HG03439 (cell line): ENCODE measurements around the gene ARL5C.
"Not testable (repeated sequence)": the region's sequence is repeated elsewhere in the genome, so short reads cannot be mapped to it uniquely, and the experiment has no call there.

Experiments
- ATAC-seq: cut with Tn5 transposase; IDR thresholded peaks from one replicate; pipeline ENCODE4 v1.9.1; 2021; ENCODE audit warnings: mild to moderate bottlenecking, moderate library complexity; ENCODE audit not compliant: unreplicated experiment

ARL5C gene

DNA sequence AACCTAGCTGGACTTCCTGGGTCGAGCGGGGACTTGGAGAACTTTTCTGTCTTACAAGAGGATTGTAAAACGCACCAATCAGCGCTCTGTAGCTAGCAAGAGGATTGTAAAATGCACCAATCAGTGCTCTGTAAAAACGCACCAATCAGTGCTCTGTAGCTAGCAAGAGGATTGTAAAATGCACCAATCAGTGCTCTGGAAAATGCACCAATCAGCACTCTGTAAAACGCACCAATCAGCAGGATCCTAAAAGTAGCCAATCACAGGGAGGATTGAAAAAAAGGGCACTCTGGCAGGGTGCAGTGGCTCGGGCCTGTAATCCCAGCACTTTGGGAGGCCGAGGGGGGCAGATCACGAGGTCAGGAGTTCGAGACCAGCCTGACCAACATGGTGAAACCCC, 2.5 kb upstream of the ARL5C start:
- ATAC-seq: not testable (repeated sequence)

GRCh38 chr17:39167476-39167875, 1.5 kb upstream of the ARL5C start:
- no peak for ATAC-seq

DNA sequence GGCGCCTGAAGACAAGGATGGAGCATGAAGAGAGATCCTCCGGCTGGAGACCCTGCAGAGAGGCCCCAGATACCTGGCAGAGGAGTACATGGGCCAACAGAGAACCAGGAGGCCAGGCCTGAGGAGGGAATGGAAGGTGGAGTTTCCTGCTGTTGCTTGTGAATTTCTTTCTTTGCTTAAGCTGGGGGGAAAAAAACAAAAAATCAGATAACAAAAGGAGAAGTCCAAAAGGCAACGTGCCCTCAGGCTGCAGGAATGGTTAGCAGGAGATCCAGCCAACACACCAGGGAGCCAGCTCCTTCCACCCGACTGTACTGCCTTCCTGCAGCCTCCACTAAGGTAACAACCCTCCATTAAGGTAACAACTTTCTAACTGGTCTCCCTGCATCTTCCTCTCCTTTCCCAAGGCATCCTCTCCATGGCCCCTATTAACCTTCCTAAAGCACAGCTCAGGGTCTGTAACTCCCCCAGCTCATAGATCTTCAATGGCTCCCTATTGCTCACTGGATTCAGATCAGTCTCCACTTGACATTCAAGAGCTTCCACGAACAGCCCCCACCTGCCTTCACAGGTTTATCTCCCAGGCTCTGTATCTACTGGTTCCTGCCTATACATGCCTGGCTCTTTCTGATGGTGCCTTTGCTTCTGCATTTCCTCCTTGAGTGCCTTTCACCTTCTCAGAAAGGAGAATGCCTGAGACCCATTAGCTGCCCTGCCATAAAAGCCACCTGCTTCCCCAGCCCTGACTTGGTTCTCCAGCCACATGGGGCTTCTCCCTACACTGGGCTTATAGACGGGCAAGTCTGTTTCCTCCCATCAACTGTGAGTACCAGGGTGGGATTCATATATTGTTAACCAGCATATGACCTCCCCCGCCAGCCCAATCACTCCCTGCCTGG, 725 bp upstream of the ARL5C start:
- no peak for ATAC-seq

DNA sequence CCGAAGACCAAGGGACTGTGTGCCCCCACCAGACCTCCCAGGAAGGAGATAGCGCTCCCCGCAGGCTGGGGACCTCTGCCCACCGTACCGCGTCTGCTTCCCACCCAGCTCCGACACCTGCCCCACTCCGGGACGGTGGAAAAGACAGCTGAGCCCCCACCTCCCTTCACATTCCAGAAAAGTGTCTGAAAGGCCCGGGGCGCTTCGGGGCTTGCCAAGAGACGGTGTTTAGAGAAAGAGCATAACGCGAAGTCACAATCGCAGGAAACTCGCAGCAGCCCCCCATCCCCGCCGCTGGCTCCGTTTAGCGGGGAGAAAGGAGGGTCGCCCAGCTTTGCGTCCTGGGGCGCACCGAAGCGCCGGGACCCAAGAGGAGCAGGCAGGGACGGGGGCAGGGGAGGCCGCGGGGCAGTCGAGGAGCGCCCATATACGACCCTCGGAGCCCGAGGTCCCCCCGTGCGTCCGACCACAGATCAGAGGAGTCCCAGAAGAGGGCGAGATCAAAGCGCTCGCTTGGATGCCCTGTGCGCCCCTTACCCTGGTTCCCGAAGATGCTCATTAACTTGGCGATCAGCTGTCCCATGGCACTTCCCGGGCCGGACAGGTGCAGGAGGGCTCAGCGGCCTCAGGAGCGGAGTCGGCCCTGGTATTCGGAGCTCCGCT, 652 bp downstream of the ARL5C start:
- ATAC-seq: no peak

GRCh38 chr17:39164675-39165143, 1.3 kb downstream of the ARL5C start:
- no peak for ATAC-seq

DNA sequence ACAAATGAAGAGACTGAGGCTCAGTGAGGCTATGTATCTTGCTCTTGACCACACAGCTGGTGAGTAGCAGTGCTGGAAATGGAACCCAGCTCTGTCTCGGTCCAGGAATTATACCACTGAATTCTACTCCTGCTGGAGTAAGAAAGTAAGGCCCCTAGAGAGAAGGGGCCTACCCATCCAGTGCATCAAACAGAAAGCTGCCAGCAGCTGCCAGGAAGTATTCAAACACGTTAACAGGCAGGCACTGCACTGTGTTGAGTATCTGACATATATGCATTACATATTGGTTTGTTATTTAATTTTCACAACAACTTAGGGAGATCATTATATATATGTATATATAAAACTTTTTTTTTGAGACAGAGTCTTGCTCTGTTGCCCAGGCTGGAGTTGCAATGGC, 4.0 kb downstream of the ARL5C start:
- ATAC-seq: no peak

DNA sequence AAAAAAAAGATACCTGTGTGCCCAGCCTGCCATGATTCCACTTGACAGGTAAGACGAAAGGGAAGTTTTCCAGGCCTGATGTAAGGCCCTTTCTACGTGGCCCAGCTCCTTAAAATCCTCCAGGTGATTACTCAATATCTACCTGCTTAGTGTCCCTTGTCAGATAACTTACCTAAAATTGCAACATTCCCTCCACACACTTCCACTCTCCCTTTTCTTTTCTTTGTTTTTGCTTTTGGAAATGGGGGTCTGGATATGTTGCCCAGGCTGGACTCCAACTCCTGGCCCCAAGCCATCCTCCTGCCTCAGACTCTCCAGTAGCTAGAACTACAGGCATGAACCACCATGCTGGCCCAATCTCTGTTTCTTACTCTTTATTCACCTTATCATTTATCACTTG, 7.3 kb downstream of the ARL5C start:
- ATAC-seq: no peak

DNA sequence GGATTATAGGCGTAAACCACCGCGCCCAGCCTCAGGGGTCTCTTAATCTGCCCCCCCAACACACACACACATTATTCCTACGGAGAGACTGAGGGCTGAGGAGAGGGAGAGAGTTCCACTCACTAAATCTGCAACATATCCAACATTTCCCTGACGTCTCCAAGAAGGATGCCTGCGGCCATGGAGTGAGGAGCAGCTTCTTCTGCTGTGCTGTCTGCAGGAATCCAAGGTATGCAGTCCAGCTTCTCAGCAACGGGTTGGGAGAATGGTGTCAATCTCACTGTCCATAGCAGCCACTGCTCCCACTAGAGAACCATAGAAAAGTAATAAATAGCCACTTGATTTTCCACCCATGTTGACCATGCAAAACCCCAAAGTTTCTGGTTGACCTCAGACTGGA, 9.5 kb downstream of the ARL5C start:
- ATAC-seq: no peak

DNA sequence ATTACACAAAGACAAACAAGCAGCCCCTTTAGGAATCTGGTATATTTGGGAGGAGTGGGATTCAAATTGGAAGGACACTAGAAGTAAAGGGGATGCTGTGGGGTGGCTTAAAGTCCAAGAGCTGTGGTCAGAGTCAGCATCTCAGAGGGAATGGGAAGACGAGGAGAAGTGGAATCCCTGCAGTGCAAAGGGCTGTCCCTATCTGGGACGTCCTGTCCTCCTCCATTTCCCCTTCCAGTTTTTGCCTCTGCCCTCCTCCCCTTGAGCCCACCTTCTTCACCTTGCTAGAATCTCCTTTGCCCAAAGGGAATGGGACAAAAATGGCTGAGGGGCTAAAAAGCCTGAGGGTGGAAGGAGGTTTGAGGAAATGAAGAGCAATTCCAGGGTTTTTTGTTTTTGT, 10.3 kb downstream of the ARL5C start:
- no peak for ATAC-seq

- ATAC-seq: peak; percentile 44
Measured at GRCh38 chr17:39153599-39154051, 12.3 kb downstream of the ARL5C start.

DNA sequence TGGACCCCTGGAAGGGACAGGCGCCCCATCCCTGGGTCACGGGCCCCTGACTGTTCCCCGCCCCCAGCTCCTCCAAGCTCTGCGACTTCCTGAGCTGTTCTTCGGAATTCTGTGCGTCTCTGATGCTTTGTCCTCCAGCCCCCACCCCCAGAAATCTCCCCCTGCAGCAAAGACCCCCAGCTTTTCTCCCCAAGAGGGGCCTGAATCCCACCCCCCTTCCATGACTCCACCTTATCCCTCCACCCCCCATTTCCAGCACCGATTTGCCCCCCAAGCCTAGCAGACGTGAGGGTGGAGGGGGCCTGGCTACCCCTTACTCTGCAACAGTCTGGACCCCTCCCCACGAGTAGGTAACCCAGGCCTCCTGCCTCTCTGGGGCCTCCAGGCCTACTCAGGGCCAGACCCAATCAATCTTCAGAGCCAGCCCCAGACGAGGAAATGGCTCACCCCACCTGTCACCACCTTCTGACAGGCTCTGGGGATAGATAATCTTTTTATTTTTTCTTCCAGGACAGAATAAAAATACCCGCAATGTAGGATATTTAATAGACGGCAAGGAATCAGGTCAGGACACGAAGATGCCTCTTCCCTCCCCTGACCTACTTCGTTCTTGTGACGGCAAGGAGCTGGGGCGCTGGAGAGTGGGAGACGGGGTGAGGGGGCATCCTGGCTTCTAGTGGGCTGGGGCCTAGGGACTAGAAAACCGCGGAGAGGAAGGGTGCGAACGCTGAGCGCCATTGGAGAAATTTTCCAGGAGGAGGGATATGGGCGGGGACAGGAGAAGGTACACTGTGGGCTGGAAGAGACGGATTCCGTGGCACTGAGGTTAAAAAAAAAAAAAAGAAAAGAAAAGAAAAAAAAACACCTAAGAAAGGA, 13.8 kb downstream of the ARL5C start:
- ATAC-seq: no peak

GRCh38 chr17:39151150-39151942, 14.6 kb downstream of the ARL5C start, which contains the start of gene PLXDC1:
Gene PLXDC1, minus strand, starts transcription at chr17:39151637. Its CDS starts 200 bp downstream, at chr17:39151437.
- ATAC-seq: no peak

GRCh38 chr17:39150795-39151149, 15.2 kb downstream of the ARL5C start:
- ATAC-seq: no peak

DNA sequence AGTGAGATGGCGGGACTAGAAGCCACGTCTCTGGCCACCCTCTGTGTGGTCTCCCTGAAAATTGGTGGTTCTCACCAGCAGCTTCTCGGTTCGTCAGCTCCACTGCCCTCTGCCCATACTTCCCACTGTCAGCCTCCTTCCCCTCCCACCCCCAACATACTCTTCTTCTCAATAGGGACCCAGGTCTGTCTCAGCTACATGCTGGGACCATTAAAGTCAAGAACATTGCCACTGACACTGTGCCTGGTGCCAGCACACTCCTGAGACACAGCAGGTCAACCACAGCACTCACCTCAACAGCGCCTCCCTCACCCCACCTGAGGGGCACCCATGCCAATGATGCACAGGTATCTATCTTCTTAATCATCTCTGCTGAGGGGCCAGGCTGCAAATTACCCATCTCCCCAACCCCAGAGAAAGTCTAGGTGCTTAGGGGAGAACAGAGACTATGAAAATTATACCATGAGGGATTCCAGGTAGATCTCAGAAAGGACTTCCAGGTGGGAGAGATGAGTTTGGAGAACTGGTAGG, 15.8 kb downstream of the ARL5C start:
- no peak for ATAC-seq

DNA sequence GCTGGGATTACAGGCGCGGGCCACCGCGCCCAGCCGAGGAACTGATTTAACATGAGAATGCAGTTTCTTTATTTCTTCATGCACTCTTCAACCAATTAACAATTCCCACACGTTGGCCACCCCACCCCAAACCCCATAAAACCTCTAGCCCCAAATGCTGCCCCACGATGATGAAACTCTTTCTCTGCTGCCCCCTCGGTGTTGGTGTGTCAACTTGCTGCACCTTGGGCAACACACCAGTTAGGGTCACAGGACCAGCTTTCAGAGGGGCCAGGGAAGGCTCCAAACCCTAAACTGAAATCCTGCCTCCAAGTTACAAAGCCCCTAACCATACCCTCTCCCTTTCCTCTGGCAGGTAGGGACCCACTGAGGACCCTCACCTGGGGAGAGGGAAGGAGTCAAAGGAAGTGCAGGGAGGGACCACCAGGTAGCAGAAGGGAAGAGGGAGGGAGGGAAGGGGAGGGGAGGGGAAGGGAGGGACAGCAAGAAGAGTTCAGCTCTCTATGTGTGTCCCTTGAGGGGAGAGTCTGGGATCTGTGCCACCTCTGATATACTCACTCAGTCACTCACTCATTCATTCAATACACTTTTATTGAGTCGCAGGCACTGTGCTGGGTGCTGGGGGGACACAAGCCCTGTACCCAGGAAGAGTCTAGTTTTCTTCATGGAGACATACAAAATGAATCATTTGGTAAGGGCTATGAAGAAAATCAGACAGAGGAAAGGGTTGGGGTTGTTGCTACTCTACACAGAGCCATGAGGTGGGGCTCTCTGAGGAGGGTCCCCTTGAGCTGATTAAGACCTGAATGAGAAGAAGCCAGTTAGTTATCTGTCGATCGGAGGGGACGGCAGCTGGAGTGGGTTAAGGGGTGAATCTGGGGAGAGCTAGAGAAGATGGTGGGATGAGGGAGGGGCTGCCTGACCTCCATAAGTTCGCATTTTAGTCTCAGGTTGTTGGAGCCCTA, 18.5 kb downstream of the ARL5C start:
- ATAC-seq: no peak

DNA sequence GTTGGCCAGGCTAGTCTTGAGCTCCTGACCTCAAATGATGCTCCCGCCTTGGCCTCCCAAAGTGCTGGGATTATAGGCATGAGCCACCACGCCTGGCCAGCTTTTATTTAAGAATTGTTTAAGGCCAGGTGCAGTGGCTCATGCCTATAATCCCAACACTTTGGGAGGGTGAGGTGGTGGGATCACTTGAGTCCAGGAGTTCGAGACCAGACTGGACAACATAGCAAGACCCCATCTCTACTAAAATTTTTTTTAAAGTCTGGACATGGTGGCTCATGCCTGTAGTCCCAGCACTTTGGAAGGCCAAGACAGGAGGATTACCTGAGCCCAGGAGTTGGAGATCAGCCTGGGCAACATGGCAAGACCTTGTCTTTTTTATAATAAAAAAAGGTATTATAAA, 19.7 kb downstream of the ARL5C start:
- no peak for ATAC-seq

DNA sequence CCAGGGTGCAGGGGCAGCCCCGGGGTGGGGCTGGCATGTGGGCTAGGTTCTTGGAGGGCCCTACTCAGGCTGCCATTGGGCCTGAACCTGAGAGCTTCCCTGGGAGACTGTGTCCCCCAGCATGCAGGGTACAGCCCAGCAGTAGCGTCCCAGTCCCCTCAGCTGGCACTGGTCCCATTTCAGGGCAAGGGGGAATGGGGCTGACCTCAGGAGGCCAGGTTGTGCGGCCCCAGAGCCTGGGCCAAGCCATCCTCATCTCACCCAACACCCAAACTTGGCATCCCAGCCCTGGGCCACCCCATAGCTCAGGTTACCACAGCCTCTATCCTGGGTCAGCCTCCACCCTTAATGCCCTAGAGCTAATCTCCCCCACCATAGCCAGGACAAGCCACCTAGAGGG, 20.8 kb downstream of the ARL5C start:
- ATAC-seq: no peak

GRCh38 chr17:39144416-39144840, 21.5 kb downstream of the ARL5C start:
- no peak for ATAC-seq

GRCh38 chr17:39143552-39144093, 22.3 kb downstream of the ARL5C start:
- ATAC-seq: no peak
